Measurements from ENCODE around the gene IFNA1.

Gene IFNA1

GRCh38 chr9:21481470-21482056 lies 41.3 kb downstream of the IFNA1 start:
- TF ChIP-seq CTCF (IDR thresholded peaks at IDR 0.05; ENCODE audit: low read length, missing control alignments) = no peak
- no peak overlapping the region for H3K4me3 ChIP-seq (replicated peaks; ENCODE audit: low read depth, low read length)
- DNase-seq (ENCODE audit: low read depth) = no peak

GRCh38 chr9:21482213-21482612 lies 42.0 kb downstream of the IFNA1 start, which contains the start of gene IFNE:
Gene IFNE, minus strand, starts transcription at chr9:21482313. Its CDS starts 619 bp downstream, at chr9:21481694.
- TF ChIP-seq CTCF (IDR thresholded peaks at IDR 0.05; ENCODE audit: low read length, missing control alignments) = no peak
- H3K4me3 ChIP-seq (replicated peaks; ENCODE audit: low read depth, low read length) = no peak within 1 kb of the TSS
- DNase-seq (ENCODE audit: low read depth) = no peak
